Lower lobe of right lung (tissue), 2 donors: ENCODE measurements around the gene BFSP2. TPM values are rescaled to one million over a fixed set of nuclear protein-coding genes. Genes with fewer than 3 reads are reported as not detected.

ENCODE experiments used
- ATAC-seq, 2 donors: fragments of 200-7000 bp; cut with Tn5 transposase; one replicate each; pipeline ENCODE4 v1.9.1; 2020 to 2022; ENCODE audit warnings: mild to moderate bottlenecking in 2 of 2, moderate library complexity in 2 of 2
- DNase-seq: peaks from one replicate; pipeline ENCODE4 v3.0.0-alpha.2; 2020
- H3K27ac ChIP-seq: fragments of 200-600 bp; one replicate; pipeline ENCODE4 v1.8.0; 2022
- H3K27me3 ChIP-seq: fragments of 200-600 bp; one replicate; pipeline ENCODE4 v1.8.0; 2022; ENCODE audit warnings: low read depth
- H3K36me3 ChIP-seq: fragments of 200-600 bp; one replicate; pipeline ENCODE4 v1.8.0; 2022; ENCODE audit warnings: mild to moderate bottlenecking
- H3K4me1 ChIP-seq: fragments of 200-600 bp; one replicate; pipeline ENCODE4 v1.8.0; 2022
- H3K4me3 ChIP-seq: fragments of 200-600 bp; one replicate; pipeline ENCODE4 v1.8.0; 2022; ENCODE audit warnings: mild to moderate bottlenecking
- H3K9me3 ChIP-seq: fragments of 200-600 bp; one replicate; pipeline ENCODE4 v1.8.0; 2022
- CTCF ChIP-seq: fragments of 200-600 bp; IDR thresholded peaks from one replicate; pipeline ENCODE4 v1.8.0; 2022; ENCODE audit warnings: antibody characterized with exemption, mild to moderate bottlenecking
- intact Hi-C: fragments of 100-400 bp; cut with DNase I; formaldehyde crosslinking; loops from one replicate; pipeline ENCODE4 v1.11.0; 2022
- total RNA-seq: library from RNA; stranded (reverse); fragmentation: NEBNext Ultra II Directional; extraction: Animal tissue kit (Norgen Biotek cat#: 25700); gene quantifications from one replicate; pipeline ENCODE4 v1.2.1, GENCODE V29; 2021
- donor health status: DM: no; HTN: yes; CAD: no; lungs with severe emphysema.

BFSP2 gene
- total RNA-seq, 1 donor from 2014 or later = not detected

GRCh38 chr3:133375403-133375745 lies 24.5 kb upstream of the BFSP2 start:
- Histone ChIP-seq H3K36me3 (peaks cover 5% of the 10 kb centered on the region), H3K27ac (no peak overlapping the region), H3K4me3 (no peak overlapping the region), H3K9me3 (no peaks in the 10 kb centered on the region), H3K27me3 (no peaks in the 10 kb centered on the region), H3K4me1 (no peaks in the 10 kb centered on the region)
- ATAC-seq (no peak), DNase-seq (no peak)
- no peak for TF ChIP-seq CTCF
- intact Hi-C loops = no loop called here

GRCh38 chr3:133376810-133377209 lies 23.0 kb upstream of the BFSP2 start:
- no peaks in the 10 kb centered on the region for H3K9me3 ChIP-seq
- H3K36me3 ChIP-seq = peaks cover 11% of the 10 kb centered on the region
- no peak for DNase-seq
- H3K27ac ChIP-seq = no peak overlapping the region
- intact Hi-C loops = no loop called here
- H3K4me3 ChIP-seq = no peak overlapping the region
- TF ChIP-seq CTCF = no peak
- ATAC-seq = no peak
- H3K27me3 ChIP-seq = no peaks in the 10 kb centered on the region
- no peaks in the 10 kb centered on the region for H3K4me1 ChIP-seq

- Histone ChIP-seq H3K27me3 (no peaks in the 10 kb centered on the region), H3K27ac (no peak overlapping the region), H3K9me3 (no peaks in the 10 kb centered on the region), H3K36me3 (peaks cover 11% of the 10 kb centered on the region), H3K4me1 (no peaks in the 10 kb centered on the region), H3K4me3 (no peak overlapping the region)
- TF ChIP-seq CTCF = peak; percentile 37
- intact Hi-C loops = no loop called here
- ATAC-seq (no peak), DNase-seq (no peak)
Observed at GRCh38 chr3:133377396-133377795, 22.5 kb upstream of the BFSP2 start.

GRCh38 chr3:133379926-133380325 lies 19.9 kb upstream of the BFSP2 start:
- H3K9me3 ChIP-seq = no peaks in the 10 kb centered on the region
- no peak overlapping the region for H3K27ac ChIP-seq
- DNase-seq (no peak), ATAC-seq (no peak)
- peaks cover 11% of the 10 kb centered on the region for H3K36me3 ChIP-seq
- intact Hi-C loops = loop anchor here (5.0 kb wide), 1 partner anchor 333 kb away; no protein-coding TSS in a partner anchor
- no peaks in the 10 kb centered on the region for H3K27me3 ChIP-seq
- no peak overlapping the region for H3K4me3 ChIP-seq
- H3K4me1 ChIP-seq = peaks cover 11% of the 10 kb centered on the region
- TF ChIP-seq CTCF = no peak

GRCh38 chr3:133380481-133381225 lies 19.2 kb upstream of the BFSP2 start:
- H3K36me3 ChIP-seq = peaks cover 11% of the 10 kb centered on the region
- ATAC-seq = no peak
- intact Hi-C loops = loop anchor here (5.0 kb wide), 1 partner anchor 333 kb away; no protein-coding TSS in a partner anchor

More at GRCh38 chr3:133380481-133381225, 19.2 kb upstream of the BFSP2 start:
- H3K27me3 ChIP-seq = no peaks in the 10 kb centered on the region
- no peak for DNase-seq
- no peak for TF ChIP-seq CTCF
- H3K27ac ChIP-seq = no peak overlapping the region
- no peaks in the 10 kb centered on the region for H3K9me3 ChIP-seq
- no peak overlapping the region for H3K4me3 ChIP-seq
- peaks cover 11% of the 10 kb centered on the region for H3K4me1 ChIP-seq
